ENCODE results near the gene ABR.
A peak's percentile ranks its signal among the peaks of the same experiment; 100 is the strongest.
"Not testable (repeated sequence)": the region's sequence is repeated elsewhere in the genome, so short reads cannot be mapped to it uniquely, and the experiment has no call there.

ABR gene

DNA sequence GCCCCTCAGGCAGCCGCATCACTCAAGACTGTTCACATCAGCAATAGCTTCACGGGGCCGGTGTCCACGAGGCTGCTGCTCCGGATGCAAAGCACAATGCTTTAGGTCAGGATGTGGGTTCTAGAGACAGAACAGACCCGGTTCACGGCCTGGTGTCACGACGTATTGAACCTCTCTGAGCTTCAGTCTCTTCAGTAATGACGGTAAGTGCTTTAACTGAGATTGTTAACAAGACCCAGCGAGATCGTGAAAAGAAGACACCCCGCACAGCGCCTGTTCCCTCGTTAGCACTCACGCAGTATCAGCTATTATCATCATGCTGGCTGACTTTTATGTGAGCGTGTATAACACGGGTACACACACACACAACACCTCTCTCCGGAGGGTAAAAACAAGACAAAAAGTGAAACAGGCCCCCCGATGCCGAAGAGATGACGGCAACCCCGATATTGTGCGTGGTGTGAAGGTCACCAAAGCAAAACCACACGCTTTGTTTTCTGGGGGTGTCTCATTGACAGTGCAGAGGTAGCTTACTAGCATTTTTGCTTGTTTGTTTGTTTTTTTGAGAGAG is 21.4 kb upstream of the ABR start:
- DNase-seq, result no peak

DNA sequence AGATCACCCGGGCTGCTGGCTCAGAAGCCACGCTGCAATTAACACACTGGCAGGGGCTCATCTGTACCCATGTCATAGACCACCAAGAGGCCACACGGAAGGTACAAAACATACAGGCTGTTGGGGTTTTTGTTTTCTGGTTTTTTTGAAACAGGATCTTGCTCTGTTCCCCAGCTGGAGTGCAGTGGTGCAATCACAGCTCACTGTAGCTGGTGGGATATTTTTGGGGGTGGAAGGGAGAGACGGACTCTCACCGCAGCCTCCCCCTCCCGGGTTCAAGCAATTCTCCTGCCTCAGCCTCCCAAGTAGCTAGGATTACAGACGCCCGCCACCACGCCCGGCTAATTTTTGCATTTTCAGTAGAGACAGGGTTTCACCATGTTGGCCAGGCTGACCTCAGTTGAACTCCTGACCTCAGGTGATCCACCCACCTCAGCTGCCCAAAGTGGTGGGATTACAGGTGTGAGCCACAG is 19.5 kb upstream of the ABR start:
- DNase-seq, result not testable (repeated sequence)

DNA sequence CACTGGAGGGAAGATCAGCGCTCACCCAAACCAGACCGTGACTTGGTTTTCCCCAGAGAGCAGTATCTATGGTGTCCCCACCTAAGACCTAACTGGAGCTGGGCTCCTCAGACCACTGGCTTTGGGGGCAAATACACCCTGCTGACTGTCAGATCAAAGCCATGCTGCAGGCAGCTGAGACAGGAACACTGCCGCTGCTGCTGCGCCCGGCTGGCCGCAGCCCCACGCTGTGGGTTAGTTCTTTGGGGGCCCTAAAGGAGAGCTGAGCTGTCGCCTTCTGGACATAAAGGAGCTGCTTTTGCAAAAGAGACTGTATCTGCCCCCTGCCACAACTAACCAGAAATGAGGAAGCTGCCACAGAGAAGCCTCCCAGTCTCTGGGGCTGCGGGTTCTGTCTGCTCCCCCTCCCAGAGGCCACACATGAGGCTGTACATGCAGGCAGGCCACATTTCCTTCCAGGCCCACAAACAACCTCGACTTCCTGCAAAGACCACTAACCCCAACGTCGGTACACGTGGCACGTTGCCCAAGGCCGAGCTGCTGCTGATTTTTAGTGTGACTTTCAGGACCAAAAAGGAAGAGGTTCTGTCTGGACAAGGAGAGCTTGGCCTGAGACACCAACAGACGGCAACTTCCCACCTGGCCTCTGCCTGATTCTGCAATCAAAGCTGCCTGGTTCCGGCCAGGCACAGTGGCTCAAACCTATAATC is 18.2 kb upstream of the ABR start:
- peak; percentile 16 for DNase-seq

DNA sequence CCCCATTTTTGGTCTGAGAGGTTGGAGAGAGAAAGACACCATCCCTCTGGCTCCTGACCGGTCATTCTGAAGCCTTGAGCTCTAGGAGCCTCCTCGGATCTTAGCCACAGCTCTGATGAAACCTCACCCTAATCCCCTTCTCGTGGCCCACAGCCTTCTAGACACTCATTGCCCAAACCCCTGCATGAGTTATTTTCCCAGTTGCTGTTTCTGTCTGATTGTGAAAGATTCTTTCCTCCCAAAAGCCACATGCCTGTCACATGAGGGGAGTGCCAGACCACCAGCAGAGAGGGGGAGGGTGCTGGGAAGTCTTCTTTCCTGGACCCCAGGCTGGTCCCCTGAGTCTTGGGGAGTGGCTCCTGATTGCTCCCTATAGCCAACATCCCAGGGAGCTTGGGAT is 17.6 kb upstream of the ABR start:
- DNase-seq, result no peak

DNA sequence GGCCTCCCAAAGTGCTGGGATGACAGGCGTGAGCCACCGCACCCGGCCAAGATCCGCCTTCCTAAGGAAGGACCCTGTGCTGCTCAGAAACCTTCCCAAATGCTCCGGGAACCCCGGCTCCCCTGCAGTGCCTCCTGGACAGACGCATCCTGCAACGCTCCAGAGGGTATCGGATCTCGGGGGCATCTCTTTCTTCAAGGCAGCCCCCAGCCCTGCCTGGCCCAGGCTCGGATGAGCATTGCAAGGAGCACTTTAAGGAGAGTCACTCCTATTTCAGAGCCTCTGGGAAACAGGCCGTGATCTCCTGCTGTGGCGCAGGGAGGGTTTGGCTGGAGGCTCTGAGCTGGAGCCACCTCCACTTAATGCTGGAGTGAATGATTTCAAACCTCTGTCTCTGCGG is 17.2 kb upstream of the ABR start:
- no peak for DNase-seq

DNA sequence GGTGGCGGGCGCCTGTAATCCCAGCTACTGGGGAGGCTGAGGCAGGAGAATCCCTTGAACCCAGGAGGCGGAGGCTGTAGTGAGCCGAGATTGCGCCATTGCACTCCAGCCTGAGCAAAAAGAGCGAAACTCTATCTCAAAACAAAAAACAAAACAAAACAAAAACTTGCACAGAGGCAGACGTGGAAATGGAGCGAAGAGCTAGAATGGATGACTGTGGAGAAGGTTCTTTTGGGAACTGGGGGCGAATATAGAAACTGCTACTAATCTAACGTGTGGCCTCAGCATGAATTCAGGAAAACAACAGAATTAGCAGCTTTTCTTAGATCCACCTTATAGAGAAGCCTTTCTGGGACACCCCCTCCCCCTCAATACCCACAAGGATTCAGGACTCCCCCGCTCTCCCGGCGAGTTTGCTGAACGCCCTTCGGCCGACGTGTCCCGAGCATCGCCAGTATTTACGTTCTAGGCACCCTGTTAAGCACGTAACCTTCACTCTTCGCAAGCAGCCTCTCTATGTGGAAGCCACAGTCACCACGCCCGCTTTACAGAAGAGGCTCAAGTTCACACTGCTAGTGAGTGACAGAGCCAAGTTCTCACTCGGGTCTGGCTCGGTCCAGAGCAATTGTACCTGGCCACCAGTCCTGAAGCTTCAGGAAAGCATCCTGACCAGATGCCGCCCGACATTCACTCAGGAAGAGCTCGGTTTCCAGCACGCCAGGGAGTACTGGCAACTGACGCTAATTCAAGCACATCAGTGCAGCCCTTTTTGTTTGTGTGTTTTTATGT is 13.3 kb upstream of the ABR start:
- DNase-seq, result no peak

- DNase-seq, result no peak
Observed at GRCh38 chr17:1190751-1191331, 11.1 kb upstream of the ABR start.

GRCh38 chr17:1188812-1189504 is 9.2 kb upstream of the ABR start:
- no peak for DNase-seq

- DNase-seq, result peak; percentile 63
Observed at GRCh38 chr17:1186923-1187771, 7.4 kb upstream of the ABR start.

DNA sequence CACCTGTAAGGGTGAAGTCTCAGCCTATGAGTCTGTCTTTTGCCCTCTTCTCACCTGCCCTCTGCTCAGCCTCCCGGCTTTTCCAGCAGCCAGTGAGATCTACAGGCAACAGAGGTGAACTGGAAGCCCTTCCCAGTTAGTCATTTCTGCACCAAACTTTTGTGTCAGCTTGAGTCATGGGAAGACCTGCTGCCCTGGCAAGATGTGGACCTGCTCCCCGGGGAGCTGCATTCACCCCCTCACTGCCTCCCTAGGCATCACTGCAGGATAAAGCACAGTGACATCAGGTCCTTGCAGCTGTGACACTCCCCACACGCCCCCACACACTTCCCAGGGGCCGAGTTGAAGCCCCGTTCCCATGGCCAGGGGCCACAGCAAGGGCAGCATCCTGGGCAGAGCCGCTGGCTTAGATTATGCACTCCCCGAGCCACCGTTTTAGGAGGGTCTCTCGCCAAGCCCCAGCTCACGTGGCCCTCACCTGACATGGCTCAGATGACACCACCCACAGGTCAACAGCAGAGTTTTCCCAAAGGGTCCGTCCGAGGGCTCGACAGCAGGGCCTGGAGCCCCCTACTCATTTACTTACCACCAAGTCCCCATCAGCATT is 6.5 kb upstream of the ABR start:
- DNase-seq, result no peak

GRCh38 chr17:1183171-1183873 is 3.5 kb upstream of the ABR start:
- no peak for DNase-seq

DNA sequence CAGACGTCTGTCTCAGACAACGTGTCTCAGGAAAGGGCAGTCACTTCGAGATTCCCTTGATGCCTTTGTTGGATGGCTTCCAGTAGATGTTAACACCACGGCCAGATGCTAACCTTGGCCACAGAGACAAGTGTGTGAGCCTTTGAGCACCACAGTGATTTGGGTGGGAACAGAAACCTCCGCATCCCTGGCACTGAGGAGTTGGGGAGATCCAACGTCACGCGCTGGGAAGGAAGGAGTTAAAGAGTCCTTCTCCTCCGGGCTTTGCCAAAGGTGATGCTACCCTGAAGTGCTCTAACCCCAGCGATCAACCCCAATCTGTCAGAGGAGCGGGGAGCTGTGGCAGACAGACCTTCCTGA is 3.0 kb upstream of the ABR start:
- no peak for DNase-seq

DNA sequence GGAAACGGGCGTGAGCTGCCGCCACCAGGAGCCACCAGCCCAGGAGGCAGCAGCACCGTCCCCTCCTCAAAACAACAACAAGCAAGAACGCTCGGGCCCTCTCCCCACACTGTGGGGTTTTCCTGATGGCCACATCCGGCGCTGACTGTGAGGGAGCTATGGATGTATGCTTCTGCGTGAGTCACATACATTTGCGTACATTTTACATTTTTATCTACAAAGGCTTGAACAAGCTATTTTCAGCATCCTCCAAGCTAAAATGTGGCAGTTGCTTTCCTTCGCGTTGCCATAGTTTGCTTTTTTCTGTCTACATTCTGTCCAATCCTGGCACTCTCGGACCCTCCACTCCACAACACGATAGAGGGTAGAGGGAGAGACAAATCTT is 2.0 kb upstream of the ABR start:
- DNase-seq, result no peak

DNA sequence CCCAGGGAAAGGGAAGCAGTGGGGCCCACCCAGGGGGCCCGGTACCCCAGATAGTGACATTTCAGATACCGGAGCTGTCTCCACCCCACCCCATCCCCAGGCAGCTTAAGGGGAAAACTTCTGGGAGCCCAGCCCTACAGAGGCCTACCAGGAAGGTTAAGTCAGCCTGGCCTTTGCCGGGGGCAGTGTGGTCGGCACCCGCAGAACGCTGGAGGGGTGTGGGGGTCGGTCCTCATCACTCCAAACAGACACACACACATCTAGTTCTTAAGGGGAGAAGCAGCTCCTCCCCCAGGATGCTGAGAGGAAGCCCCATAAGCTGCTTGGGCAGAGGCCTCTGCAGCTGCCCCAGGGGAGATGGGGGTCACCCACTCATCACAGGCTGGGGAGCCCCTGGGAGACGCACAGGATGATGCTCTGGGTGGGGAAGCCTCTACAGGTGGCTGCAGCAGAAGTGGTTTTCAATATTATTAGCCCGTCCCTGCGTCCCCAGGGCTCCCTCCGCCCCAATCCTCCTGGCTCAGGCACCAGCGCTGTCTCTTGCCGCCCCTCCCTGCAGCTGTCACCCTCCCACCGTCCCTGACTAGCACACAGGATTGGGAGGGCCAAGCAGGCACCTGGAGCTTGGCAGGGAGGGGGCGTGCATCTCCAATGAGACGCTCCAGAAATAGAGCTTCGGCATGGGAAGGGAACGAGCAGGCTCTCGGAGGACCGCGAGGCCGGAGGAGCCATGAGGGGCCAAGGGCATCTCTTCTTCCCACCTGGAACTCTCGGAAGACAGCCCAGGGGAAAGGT is 1.4 kb upstream of the ABR start:
- DNase-seq, result no peak

GRCh38 chr17:1179112-1179817 is 516 bp downstream of the ABR start:
- no peak for DNase-seq

GRCh38 chr17:1177016-1177700 is 2.6 kb downstream of the ABR start:
- no peak for DNase-seq

DNA sequence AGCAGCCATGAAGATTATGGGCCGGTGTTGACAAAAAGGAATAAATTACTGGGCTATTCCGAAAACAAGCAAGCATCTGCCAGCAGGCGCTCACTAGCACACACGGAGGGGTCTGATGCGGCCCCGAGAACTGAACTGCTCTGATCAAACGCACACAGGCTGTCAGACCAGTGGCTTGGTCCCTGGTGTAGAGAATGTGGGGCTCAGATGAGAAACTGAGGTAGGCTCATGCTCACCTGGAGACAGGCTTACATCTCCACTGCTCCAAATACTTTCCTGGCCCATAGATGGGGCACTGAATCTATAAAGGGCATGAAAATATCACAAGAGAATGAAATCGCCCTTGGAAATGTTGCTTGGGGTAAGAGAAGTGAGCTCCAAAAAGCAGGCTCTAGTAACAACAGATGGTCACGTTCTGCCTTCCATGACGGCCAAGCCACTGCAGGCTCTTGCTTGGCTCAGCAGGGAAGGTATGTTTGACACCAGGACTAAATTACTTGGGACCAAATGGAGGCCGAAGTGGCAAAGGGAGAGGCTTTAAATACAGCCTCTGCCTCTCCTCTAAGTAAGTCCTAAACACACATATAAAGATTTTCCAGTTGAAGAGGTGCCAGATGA is 5.4 kb downstream of the ABR start:
- DNase-seq, result no peak
